HG02571 (cell line): ENCODE data around the gene CA5B.
A peak's percentile ranks its signal among the peaks of the same experiment; 100 is the strongest.
"Not testable (repeated sequence)": the region's sequence is repeated elsewhere in the genome, so short reads cannot be mapped to it uniquely, and the experiment has no call there.

Source experiments
- ATAC-seq: cut with Tn5 transposase; IDR thresholded peaks from one replicate; pipeline ENCODE4 v1.9.1; 2021; ENCODE audit warnings: mild to moderate bottlenecking, moderate library complexity; ENCODE audit not compliant: unreplicated experiment

The CA5B gene, protein sequence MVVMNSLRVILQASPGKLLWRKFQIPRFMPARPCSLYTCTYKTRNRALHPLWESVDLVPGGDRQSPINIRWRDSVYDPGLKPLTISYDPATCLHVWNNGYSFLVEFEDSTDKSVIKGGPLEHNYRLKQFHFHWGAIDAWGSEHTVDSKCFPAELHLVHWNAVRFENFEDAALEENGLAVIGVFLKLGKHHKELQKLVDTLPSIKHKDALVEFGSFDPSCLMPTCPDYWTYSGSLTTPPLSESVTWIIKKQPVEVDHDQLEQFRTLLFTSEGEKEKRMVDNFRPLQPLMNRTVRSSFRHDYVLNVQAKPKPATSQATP

DNA sequence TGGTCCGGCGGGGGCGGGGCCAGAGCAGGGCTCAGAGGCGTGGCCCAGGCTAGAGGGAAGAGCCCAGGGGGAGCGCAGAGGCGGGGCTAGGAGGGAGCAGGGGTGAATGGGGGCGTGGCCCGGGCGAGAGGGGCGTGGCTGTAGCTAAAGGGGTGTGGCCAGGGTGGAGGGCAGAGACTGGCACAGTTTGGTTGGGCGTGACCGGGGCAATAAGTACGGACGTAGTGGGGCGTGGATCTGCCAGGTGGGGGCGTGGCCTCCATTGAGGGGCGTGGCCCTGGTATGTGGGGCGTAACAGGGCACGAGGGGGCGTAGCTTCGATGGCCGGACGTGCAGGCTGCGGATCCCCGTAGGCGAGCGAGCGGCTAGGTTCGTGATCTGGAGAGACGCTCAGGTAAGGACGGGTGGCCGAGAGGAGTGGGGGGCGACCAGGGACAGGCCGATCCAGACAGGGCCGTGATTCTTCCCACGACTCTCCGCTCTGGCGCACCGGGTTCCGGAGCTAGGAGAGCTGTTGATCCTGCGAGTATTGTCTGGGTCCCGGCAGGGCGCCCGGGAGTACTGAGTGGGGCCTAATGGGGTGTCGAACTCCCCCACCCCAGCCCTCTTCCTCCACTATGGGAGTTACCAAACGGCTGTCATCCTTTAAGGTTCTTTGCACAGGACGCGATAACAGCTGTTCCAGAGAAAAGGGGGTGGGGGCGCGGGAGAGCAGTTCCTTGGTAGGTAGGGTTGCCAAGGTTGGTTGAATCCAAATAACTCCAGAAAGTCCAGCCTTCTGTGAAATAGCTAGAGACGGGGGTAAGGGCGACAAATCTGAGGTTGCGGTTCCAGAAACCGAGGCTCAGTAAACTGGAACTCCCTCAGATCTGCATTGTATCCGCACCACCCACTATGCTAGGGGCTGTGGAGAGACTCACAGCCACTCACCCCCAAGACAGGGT lies at the start of gene CA5B:
Gene CA5B, plus strand, starts transcription at position 312 of the 944 bp plus-strand sequence. CDS start 11,754 bp downstream, outside the sequence.
- ATAC-seq = peak; percentile 96

DNA sequence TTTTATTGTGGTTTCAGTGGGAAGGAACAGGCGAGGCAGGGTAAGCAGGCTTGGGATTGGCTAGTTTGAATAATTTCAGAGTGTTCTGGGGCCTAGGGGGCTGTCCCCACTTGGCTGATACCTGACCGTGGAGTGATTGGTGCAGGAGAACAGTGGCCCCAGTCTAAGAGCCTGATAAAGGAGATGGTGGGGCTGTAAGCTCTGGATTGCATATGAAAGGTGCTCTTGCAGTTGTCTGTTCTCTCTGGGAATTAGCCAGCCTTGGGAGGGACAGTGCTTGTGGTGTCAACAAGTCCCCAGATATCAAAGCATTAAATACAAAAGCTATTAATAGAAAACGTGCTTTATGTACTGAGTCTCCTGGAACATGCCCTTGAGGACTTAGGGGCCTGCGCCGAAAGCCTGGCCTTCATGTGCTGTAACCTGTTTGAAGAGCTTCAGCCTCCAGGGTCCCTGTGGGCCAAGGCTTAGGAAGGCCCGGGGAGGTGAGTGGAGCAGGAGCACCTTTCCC lies 43.1 kb upstream of the CA5B start:
- ATAC-seq = no peak

DNA sequence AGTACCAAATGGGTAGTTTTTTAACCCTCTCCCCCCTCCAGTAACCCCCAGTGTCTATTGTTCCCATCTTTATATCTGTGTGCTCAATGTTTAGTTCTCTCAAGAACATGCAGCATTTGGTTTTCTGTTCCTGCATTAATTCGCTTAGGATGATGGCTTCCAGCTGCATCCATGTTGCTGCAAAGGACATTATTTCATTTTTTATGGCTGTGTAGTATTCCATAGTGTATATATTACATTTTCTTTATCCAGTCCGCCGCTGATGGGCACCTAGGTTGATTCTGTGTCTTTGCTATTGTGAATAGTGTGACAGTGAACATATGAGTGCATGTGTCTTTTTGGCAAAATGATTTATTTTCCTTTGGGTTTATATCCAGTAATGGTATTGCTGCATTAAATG lies 41.6 kb upstream of the CA5B start:
- no peak for ATAC-seq

DNA sequence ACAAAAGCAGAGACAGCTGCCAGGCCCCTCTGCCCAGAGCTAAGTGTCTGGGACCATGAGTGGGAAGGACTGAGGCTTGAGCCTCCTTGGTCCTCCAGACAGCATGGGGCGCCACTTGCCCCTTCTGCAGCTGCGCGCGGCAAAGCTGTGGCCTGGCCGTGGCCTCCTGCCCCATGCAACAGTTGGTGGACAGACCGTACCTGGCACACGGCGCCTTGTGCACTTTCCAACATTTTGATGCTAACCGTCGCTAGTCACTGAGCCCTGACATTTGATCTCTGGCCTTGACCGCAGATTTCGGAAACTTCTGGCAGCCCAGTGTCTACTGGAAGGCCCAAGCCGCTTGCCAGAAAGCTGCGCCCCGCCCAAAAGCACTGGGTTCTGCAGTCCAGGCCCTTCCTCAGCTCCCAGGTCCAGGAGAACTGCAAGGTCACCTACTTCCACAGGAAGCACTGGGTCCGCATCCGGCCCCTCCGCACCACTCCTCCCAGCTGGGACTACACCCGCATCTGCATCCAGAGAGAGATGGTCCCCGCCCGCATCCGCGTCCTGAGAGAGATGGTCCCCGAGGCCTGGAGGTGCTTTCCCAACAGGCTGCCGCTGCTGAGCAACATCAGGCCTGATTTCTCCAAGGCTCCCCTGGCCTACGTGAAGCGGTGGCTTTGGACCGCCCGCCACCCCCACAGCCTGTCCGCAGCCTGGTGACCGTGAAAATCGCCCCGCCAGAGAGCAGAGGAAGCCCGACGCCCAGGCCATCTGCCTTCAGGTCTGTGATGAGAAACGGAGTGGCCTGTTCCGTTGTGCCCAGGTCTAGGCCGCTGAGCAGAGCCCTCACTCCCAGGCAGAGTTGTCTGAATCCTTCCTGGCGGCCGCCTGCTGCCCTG lies 35.3 kb upstream of the CA5B start:
- no peak for ATAC-seq

DNA sequence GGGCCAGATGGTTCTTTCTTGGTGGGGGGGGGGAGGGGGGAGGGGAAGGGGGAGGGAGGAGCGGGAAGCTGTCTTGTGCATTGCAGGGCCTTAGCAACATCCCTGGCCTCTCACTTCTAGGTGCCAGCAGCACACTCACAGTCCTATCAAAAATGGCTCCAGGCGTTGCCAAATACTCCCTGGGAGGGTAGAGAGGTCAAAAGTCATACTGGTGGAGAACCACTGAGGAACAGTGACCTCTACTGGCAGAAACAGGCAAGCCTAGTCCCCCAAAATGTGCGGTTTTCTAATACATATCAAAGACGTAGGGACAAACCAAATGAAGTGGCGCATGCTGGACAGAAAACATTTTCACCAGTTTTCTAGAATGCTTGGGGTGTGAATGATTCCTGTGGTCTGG lies 34.3 kb upstream of the CA5B start:
- not testable (repeated sequence) for ATAC-seq

DNA sequence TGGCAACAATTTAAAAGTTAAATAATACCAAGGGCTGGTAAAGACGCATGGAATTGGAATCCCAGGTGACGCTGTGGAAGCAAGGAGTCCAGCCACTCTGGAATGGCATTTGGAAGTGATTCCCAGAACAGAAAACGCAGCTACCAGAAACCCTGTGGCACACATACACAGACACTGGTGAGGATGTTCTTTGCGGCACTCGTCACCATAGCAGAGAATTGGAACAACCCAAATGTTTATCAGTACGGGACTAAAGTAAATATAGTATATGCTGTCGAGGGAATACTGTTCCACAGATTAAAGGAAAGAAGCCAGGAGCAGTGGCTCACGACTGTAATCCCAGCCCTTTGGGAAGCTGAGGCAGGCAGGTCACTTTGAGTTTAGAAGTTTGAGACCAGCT lies 33.8 kb upstream of the CA5B start:
- not testable (repeated sequence) for ATAC-seq

DNA sequence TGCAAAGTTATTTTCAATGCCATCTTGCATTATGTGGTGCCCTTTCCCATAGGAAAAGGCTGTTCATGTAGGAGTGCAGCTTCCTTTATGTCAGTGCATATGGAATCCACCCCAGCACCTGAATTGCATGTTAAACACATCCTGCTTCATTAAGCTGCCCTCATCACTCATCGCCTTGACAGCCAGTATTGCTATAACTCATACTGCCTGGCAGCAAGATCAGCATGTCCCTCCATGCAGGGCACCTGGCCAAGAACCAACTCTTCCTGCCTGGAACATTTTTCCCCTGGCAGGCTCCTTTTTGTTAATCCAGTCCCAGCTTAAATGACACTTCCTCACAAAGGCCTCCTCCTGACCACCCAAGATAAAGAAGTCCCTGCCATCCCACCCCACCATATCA lies 23.5 kb upstream of the CA5B start:
- no peak for ATAC-seq

DNA sequence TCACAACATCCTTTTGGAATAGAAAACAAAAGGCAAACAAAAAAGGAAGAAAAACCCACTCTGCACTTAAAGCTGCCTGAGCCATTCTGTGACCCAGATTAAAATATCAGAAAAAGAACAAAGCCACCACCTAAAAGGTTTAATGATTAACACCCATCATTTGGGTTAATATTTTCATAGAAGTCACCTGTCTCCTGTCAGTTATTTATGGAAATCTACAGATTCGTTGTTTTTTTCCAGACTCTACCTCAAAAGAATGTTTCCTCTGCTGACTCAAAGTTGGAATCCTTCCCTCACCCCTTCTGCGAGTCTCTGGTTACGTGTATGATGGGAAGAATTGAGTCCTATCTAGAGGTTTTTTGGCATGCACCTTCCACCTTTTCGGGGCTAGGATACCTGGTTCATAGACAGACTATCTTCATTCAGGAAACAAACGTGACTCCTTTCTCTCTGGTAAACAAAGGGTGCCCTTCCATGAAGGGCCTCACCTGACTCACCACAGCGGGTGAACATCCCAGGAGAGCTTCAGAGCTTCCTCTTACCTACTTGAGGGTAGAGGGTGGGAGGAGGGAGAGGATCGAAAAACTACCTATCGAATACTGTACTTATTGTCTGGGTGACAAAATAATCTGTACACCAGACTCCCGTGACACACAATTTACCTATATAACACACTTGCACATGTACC lies 19.6 kb upstream of the CA5B start:
- ATAC-seq = no peak

DNA sequence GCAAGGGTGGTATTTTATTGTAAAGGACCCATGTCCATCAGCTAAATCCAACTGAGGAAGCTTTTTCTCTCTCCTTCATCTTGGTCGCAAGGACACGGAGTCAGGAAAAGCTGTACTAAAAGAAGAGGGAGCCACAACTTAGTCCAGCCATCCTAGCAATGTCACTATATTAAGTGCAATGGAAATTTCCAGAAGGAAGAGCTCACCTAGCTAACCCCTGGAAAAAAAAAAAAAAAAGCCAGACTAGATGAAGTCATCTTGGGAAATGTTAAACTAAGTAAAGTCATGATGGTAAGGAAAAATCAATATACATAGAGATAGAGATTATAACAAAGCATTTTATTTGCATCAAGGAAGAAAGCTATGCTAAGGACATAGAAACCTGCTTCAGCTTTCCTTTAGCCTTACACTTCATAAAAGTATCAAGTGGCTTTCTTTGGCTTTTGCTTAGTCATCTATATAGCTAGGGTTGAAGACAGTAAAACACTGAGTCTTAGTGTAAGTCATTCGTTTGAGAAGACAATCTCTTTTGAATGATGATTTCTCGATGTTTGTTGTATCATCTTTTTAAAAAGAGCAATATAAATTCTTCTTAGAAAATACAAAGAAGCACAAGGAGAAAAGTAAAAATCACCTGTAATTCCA lies 18.6 kb upstream of the CA5B start:
- ATAC-seq = no peak

DNA sequence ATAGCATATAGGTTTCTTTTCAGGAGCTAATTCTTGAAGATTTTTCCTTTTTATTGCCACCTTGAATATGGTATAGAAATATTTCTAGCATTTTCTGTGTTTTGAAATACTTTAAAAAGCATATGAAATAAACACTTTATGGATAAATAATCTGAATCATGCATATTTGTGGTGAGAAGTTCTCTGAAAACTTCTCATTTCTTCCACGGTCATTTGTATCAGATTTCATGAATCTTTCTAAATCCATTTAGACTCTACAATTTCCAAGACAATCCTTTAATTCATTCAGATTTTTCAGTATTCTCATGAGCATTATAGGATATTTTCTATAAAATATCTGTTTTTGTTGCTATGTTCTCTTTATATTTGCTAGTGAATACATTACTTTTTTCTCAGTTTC lies 16.2 kb upstream of the CA5B start:
- no peak for ATAC-seq

DNA sequence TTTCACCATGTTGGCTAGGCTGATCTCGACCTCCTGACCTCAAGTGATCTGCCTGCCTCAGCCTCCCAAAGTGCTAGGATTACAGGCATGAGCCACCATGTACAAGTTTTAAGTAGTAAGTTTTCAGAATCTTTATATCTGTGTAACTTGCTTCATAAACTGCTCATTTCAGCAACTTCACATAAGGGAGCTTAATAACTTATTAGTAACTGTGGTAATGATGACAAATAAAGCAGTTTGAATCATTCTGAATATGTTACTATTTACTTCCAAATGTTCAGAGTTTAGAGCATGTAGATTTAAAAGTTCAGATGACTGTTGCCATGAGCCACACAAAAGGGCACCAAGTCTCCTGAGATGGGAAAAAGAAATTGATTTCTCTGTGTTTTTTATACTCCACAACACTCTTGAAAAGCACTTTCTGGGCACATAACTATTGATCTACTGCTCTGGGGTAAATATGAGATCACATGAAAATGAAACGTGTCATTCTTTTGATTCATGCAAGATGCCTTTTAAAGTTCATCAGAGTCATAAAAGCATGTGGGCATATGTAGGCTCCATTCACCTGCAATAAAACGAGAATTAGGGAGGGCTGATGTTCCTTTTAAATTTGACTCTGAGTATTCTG lies 14.1 kb upstream of the CA5B start:
- no peak for ATAC-seq

DNA sequence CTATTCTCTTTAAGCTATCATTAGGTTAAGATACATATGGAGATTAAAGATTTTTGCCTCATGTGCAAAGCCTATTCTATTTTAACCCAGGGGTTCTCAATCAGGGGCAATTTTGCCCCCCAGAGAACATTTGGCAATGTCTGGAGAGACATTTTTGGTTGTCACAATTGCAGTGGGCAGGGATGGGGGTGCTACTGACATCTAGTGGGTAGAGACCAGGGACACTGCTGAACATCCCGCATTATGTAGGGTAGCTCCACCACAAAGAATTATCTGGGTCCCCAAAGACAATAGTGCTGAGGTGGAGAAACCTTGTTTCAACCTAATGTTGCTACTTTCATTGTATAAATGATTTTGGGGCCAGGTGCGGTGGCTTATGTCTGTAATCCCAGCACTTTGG lies 13.2 kb upstream of the CA5B start:
- ATAC-seq = no peak

DNA sequence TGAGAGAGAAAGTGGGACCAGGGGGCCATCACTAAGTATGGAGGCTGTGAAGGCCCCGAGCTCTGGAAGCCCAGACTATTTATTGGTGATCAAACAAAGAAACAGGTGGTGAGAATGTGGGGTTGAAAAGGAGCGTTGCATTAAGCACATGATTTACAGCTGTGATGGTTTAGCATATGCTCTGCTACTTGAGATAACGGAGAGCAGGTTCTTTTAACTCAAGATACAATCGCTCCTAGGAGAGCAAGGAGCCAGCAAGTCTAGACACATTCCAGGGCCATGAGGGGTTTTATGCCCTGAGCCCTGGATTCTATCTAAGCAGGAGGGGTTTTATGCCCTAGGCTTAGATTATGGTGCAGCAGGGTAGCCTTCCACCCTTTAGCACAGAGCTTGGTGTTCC lies 6.7 kb upstream of the CA5B start:
- not testable (repeated sequence) for ATAC-seq

DNA sequence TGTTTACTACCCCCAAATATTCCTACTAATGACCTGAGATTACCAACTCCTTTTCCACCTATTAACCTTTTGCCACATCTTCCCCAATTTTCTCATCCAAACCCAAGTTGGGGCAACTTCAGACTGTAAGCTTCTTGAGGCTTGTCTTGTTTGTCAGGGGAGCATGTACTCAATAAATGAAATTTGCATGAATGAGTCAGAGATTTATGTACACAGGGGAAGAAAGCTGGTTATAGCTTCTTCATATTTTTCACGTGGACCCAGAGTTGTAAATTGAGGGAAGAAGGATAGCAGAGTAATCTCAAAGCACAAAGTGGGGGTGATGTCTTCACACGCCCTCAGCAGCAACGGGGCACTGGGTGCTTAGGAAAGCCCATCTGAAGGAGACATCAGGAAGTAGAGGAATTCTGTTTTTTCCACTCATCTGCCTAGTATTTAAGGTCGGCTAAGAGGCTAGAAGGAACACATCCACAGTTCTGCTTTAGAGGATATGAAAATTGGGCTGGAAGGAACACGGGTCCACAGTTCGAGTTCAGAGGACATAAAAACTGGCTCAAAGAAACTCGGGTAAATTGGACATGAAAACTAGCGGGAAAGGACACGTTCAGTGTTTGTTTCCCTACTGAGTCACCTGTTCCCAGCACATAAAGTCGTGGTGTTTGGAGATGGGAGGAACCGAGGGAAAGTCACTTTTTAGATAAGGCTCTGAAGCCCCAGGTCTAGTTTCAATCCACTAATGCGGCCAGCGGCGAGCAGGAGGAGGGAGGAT lies 696 bp upstream of the CA5B start:
- no peak for ATAC-seq

DNA sequence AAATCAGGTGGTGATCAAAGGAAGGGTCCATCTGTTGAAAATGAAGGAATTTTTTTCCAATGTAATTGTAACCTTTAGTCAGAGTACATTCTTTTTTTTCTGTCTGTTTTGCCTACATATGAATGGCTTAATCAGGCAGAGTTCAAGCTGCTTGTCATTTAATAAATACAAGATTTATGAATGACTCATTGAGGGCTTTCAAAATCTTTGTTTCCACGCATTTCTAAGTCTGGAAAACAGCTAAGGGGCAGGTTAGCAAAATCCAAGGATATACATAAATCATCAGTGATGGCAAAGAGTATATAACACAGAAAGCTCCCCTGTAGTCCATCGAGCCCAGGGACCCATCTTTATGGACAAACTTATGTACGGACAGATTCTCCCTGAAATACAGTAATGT lies 1.8 kb downstream of the CA5B start:
- no peak for ATAC-seq

DNA sequence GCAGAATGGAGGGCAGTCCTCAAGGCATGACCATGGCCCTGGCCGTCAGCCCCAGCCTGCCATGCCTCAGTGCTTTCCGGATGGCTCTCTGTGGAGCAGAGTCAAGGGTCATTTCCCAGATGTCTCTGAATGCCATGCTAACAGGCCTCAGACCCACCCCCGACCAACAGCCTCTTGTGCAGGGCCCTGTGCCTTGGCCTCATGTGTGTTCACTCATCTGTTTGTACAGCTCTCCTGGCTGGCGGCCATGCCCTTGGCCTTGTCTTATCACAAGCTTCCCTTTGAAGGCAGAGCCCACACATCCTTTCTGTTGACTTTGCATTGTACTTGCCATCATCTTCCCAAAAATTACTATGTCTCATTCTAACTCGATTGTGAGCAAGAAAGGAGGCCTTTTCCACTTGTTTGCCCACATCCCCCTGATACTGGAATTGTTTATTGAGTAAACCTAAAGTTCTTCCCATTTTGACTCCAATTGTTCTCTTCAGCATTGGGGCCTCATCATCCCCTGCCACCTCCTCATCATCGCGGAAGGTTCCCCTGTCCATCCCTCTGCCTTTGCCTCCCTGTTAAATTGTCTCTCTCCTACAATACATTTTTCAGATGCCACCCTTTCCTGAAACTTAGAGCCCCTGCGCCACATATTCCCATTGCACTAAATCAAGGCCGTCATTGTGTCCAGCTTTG lies 6.3 kb downstream of the CA5B start:
- no peak for ATAC-seq

DNA sequence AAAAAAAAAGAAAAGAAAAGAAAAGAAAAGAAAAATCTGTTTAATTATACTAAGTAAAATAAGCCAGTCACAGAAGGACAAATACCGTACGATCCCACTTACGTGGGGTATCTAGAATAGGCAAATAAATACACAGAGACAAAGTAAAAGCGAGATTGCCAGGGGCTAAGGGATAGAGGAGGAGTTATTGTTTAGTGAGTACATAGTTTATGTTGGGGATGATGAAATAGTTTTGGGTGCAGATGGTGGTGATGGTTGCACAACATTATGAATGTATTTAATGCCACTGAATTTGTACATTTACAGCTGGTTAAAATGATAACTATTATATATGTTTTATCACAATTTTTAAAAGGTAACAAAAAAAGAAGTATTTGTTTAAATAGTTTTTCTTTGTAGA lies 7.1 kb downstream of the CA5B start:
- ATAC-seq = no peak

DNA sequence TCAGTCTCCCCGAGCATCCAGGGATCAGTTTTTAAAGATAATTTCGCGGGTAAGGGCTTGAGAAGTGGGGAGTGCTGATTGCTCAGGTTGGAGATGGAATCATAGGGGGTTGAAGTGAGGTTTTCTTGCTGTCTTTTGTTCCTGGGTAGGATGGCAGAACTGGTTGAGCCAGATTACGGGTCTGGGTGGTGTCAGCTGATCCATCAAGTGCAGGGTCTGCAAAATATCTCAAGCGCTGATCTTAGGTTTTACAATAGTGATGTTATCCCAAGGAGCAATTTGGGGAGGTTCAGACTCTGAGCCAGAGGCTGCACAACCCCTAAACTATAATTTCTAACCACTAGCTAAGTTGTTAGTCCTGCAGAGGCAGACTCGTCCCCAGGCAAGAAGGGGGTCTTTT lies 8.6 kb downstream of the CA5B start:
- not testable (repeated sequence) for ATAC-seq
